KMS-11 (cell line): Measurements from ENCODE around the gene VPS35L.

Experiments used
- H2AFZ ChIP-seq: fragments of 200-600 bp; sonication (generic); 2 replicates; pipeline ENCODE4 v1.6.1; 2016; ENCODE audit warnings: antibody characterized with exemption, mixed run types, low read depth
- H3K27ac ChIP-seq: fragments of 200-600 bp; sonication (generic); 2 replicates; pipeline ENCODE4 v1.6.1; 2016; ENCODE audit warnings: mild to moderate bottlenecking, mixed run types
- H3K27me3 ChIP-seq: fragments of 200-600 bp; sonication (generic); 2 replicates; pipeline ENCODE4 v1.6.1; 2017; ENCODE audit warnings: mild to moderate bottlenecking, low read depth, mixed run types, moderate library complexity; ENCODE audit not compliant: insufficient read depth
- H3K36me3 ChIP-seq: fragments of 200-600 bp; sonication (generic); 2 replicates; pipeline ENCODE4 v1.6.1; 2017; ENCODE audit warnings: mild to moderate bottlenecking, mixed run types; ENCODE audit not compliant: insufficient read depth
- H3K4me1 ChIP-seq: fragments of 200-600 bp; sonication (generic); 2 replicates; pipeline ENCODE4 v1.6.1; 2016; ENCODE audit warnings: mild to moderate bottlenecking, low read depth, mixed run types; ENCODE audit not compliant: poor library complexity, severe bottlenecking
- H3K4me2 ChIP-seq: fragments of 200-600 bp; sonication (generic); 2 replicates; pipeline ENCODE4 v1.7.0; 2016; ENCODE audit warnings: mild to moderate bottlenecking, mixed run types
- H3K4me3 ChIP-seq: fragments of 200-600 bp; sonication (generic); IDR thresholded peaks from 2 replicates; pipeline ENCODE4 v1.6.1; 2017; ENCODE audit warnings: low read depth, low read length, mixed read lengths; ENCODE audit not compliant: insufficient read depth
- H3K79me2 ChIP-seq: fragments of 200-600 bp; sonication (generic); 2 replicates; pipeline ENCODE4 v1.6.1; 2016; ENCODE audit warnings: low read depth, mixed run types; ENCODE audit not compliant: insufficient read depth
- H3K9ac ChIP-seq: fragments of 200-600 bp; sonication (generic); 2 replicates; pipeline ENCODE4 v1.6.1; 2016; ENCODE audit warnings: mild to moderate bottlenecking, mixed run types
- H4K20me1 ChIP-seq: fragments of 200-600 bp; sonication (generic); 2 replicates; pipeline ENCODE4 v1.6.1; 2016; ENCODE audit warnings: mild to moderate bottlenecking, mixed run types; ENCODE audit not compliant: insufficient read depth
- TF ChIP-seq, protein P1 (sequence below): fragments of 200-600 bp; sonication (generic); conservative IDR thresholded peaks from 2 replicates; pipeline ENCODE4 v1.6.1; 2017; ENCODE audit warnings: low read depth, mild to moderate bottlenecking, antibody characterized with exemption, low read length, moderate library complexity, mixed read lengths

Gene VPS35L

DNA sequence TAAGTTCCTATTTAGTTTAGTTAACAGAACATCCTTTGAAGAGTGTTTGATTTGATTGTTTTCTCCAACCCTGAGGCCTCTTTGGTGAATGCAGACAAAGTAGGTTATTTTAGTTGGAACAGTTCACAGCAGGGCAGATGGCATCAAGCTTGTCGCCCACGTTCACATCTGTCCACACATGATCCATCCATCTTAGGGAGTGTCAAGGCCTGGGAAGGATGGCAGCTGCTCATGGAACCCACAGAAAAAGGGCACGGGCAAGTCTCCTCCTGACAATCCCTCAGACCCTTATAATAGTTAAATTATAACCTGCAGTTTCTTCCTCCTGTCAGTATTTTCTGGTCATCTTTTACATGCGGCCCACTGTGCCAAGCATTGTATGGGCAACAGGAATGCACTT lies 102.3 kb downstream of the VPS35L start:
- H3K27ac ChIP-seq, result no peak overlapping the region
- no peak overlapping the region for H3K4me2 ChIP-seq
- H3K79me2 ChIP-seq, result no peaks in the 10 kb centered on the region
- no peak overlapping the region for H3K9ac ChIP-seq
- TF ChIP-seq, protein P1, sequence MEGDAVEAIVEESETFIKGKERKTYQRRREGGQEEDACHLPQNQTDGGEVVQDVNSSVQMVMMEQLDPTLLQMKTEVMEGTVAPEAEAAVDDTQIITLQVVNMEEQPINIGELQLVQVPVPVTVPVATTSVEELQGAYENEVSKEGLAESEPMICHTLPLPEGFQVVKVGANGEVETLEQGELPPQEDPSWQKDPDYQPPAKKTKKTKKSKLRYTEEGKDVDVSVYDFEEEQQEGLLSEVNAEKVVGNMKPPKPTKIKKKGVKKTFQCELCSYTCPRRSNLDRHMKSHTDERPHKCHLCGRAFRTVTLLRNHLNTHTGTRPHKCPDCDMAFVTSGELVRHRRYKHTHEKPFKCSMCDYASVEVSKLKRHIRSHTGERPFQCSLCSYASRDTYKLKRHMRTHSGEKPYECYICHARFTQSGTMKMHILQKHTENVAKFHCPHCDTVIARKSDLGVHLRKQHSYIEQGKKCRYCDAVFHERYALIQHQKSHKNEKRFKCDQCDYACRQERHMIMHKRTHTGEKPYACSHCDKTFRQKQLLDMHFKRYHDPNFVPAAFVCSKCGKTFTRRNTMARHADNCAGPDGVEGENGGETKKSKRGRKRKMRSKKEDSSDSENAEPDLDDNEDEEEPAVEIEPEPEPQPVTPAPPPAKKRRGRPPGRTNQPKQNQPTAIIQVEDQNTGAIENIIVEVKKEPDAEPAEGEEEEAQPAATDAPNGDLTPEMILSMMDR, result no peak
- no peak overlapping the region for H3K4me3 ChIP-seq
- H3K4me1 ChIP-seq, result no peaks in the 10 kb centered on the region
- no peaks in the 10 kb centered on the region for H3K36me3 ChIP-seq
- no peaks in the 10 kb centered on the region for H3K27me3 ChIP-seq
- H2AFZ ChIP-seq, result no peak overlapping the region
- H4K20me1 ChIP-seq, result no peaks in the 10 kb centered on the region

DNA sequence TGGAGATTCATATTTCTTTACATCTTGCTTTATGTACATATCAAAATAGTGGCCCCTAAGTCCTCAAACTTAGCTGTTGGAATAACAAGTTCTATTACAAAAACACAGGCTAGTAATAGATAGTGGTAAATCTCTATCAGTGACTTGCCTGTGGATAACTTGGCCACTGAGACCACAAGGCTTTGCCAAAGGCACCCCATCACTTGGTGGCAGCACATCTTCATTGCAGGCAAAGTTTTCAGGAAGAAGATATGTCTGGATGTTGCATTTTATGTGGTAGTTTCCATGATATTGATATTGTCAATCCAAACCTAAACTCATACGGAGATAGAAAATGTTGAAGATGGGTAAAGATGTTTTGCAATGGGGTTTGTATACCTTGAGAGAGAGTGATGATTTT lies 104.1 kb downstream of the VPS35L start:
- no peaks in the 10 kb centered on the region for H3K36me3 ChIP-seq
- TF ChIP-seq, protein P1, result no peak
- H3K4me1 ChIP-seq, result no peaks in the 10 kb centered on the region
- no peaks in the 10 kb centered on the region for H3K27me3 ChIP-seq
- no peak overlapping the region for H3K27ac ChIP-seq
- no peaks in the 10 kb centered on the region for H4K20me1 ChIP-seq
- H3K79me2 ChIP-seq, result no peaks in the 10 kb centered on the region
- no peak overlapping the region for H2AFZ ChIP-seq
- H3K4me2 ChIP-seq, result no peak overlapping the region
- H3K9ac ChIP-seq, result no peak overlapping the region
- H3K4me3 ChIP-seq, result no peak overlapping the region

DNA sequence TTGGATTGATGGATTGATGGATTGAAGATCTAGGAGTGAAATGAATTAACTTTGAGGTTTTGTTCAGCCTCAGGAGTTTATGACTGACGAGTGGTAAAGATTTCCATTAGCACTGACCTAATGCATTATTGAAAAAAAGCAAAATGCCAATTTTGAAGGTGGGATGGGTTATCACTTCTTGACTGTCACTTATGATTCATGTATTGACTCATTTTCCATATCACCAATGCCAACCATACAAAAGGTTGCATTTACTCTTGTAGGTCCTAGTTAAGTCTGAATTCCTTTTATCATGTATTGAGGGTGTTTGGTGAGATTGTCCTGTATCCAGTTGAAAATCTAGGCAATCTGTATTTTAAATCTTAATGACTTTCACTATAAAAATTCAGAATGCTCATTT lies 104.9 kb downstream of the VPS35L start:
- no peak overlapping the region for H2AFZ ChIP-seq
- TF ChIP-seq, protein P1, result no peak
- no peak overlapping the region for H3K27ac ChIP-seq
- H3K4me3 ChIP-seq, result no peak overlapping the region
- H3K4me1 ChIP-seq, result no peaks in the 10 kb centered on the region
- H3K27me3 ChIP-seq, result no peaks in the 10 kb centered on the region
- no peaks in the 10 kb centered on the region for H4K20me1 ChIP-seq
- H3K79me2 ChIP-seq, result no peaks in the 10 kb centered on the region
- no peaks in the 10 kb centered on the region for H3K36me3 ChIP-seq
- no peak overlapping the region for H3K9ac ChIP-seq
- H3K4me2 ChIP-seq, result no peak overlapping the region

DNA sequence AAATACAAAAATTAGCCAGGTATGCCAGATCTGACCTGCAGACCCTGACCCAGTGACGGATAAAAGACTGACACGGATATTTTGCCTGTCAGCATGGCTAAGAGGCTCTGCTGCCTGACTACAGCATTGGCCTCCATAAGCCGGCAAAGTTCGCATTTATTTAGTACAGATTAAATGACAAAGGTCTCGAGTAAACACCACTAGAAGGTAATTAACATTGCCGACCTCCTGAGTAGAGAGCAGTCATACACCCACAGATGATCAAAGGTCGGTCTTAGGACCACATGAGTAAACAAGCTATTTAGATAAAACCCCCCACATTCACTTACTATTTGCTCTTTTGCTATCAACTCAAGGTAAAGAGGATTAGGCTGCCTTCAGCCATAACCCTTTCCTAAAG lies 106.8 kb downstream of the VPS35L start:
- no peak overlapping the region for H3K27ac ChIP-seq
- H3K36me3 ChIP-seq, result no peaks in the 10 kb centered on the region
- no peaks in the 10 kb centered on the region for H3K4me1 ChIP-seq
- TF ChIP-seq, protein P1, result no peak
- no peaks in the 10 kb centered on the region for H3K27me3 ChIP-seq
- H4K20me1 ChIP-seq, result no peaks in the 10 kb centered on the region
- no peak overlapping the region for H3K4me2 ChIP-seq
- H3K9ac ChIP-seq, result no peak overlapping the region
- no peak overlapping the region for H2AFZ ChIP-seq
- no peaks in the 10 kb centered on the region for H3K79me2 ChIP-seq
- H3K4me3 ChIP-seq, result no peak overlapping the region
